Gastrocnemius medialis (tissue), 4 donors: ENCODE results near the gene CEP295NL. TPM values are rescaled to one million over a fixed set of nuclear protein-coding genes. Genes with fewer than 3 reads are reported as not detected.
"Not testable (repeated sequence)": the region's sequence is repeated elsewhere in the genome, so short reads cannot be mapped to it uniquely, and the experiment has no call there.

Experiments used
- ATAC-seq, 2 donors: fragments of 150-250 bp; one replicate each; pipeline ENCODE4 v1.9.1; 2016
- DNase-seq, 2 donors: peaks; one replicate each; pipeline ENCODE4 v3.0.0-alpha.2; 2019
- H3K27ac ChIP-seq, 4 donors: fragments of 200-600 bp; sonication (generic); 1 replicate in 1 of 4; 2 replicates in 3 of 4; pipeline ENCODE4 v1.5.1; 2016 to 2018; ENCODE audit warnings: mild to moderate bottlenecking in 2 of 4, moderate library complexity in 1 of 4
- H3K27me3 ChIP-seq, 3 donors: fragments of 200-600 bp; sonication (generic) in 2 of 3; 1 replicate in 1 of 3; 2 replicates in 2 of 3; pipeline versions ENCODE4 v1.5.1 to v1.6.0; 2016 to 2019; ENCODE audit warnings: mild to moderate bottlenecking in 1 of 3, moderate library complexity in 1 of 3
- H3K36me3 ChIP-seq, 2 donors: fragments of 200-600 bp; sonication (generic) in 1 of 2; one replicate each; pipeline ENCODE4 v1.5.1; 2017 to 2018
- H3K4me1 ChIP-seq, 2 donors: fragments of 200-600 bp; sonication (generic) in 1 of 2; one replicate each; pipeline ENCODE4 v1.5.1; 2016 to 2017; ENCODE audit warnings: mild to moderate bottlenecking in 2 of 2
- H3K4me3 ChIP-seq, 4 donors: fragments of 200-600 bp; sonication (generic) in 3 of 4; 1 replicate in 1 of 4; 2 replicates in 3 of 4; pipeline ENCODE4 v1.5.1; 2016 to 2019; ENCODE audit warnings: mild to moderate bottlenecking in 2 of 4
- H3K9me3 ChIP-seq, 3 donors: fragments of 200-600 bp; sonication (generic) in 2 of 3; 1 replicate in 1 of 3; 2 replicates in 2 of 3; pipeline ENCODE4 v1.5.1; 2016 to 2019
- POLR2A ChIP-seq, 2 donors: fragments of 450-650 bp; IDR thresholded peaks; one replicate each; pipeline ENCODE4 v1.6.1; 2017; ENCODE audit warnings: antibody characterized with exemption in 2 of 2, mild to moderate bottlenecking in 2 of 2, moderate library complexity in 2 of 2
- in situ Hi-C, 4 donors: fragments of 200-750 bp; cut with MboI; loops; one replicate each; pipeline versions ENCODE4 v1.15.0 to v1.8.0; 2017; ENCODE audit warnings: low sequenced_read_pairs in 4 of 4
- intact Hi-C: fragments of 100-400 bp; cut with DNase I; formaldehyde crosslinking; loops from one replicate; pipeline ENCODE4 v1.15.1; 2023; ENCODE audit warnings: low total_unique reads
- total RNA-seq, 4 donors: library from RNA; depleted of rRNA; stranded (reverse); fragments of >200 nt; gene quantifications; one replicate each; pipeline versions ENCODE4 v1.1.0 to v1.2.3, GENCODE V29; 2016
- TF ChIP-seq, protein P1 (sequence below), 5 experiments: fragments of 450-650 bp in 3 of 5; fragments of 200-600 bp in 2 of 5; sonication (generic) in 2 of 5; IDR thresholded peaks in 4 of 5; conservative IDR thresholded peaks in 1 of 5; 1 replicate in 4 of 5; 2 replicates in 1 of 5; pipeline ENCODE4 v1.5.1; 2016 to 2019; ENCODE audit warnings: antibody characterized with exemption in 5 of 5, mild to moderate bottlenecking in 3 of 5, moderate library complexity in 3 of 5

Gene CEP295NL
- total RNA-seq, 4 donors from 2014 or later = 0.16 TPM; not detected in 3

- in situ Hi-C loops = no loop called here
- no peak for ATAC-seq
Observed at GRCh38 chr17:78891406-78892061, 11.5 kb downstream of the CEP295NL start.

GRCh38 chr17:78890498-78890897, 12.5 kb downstream of the CEP295NL start:
- intact Hi-C loops (no loop called here), in situ Hi-C loops (no loop called here)
- no peak overlapping the region for H3K4me3 ChIP-seq
- no peaks in the 10 kb centered on the region for H3K36me3 ChIP-seq
- H3K4me1 ChIP-seq = peaks cover 14 to 25% of the 10 kb centered on the region in 2 donors
- no peak for TF ChIP-seq POLR2A (IDR thresholded peaks at IDR 0.05)
- TF ChIP-seq, protein P1, sequence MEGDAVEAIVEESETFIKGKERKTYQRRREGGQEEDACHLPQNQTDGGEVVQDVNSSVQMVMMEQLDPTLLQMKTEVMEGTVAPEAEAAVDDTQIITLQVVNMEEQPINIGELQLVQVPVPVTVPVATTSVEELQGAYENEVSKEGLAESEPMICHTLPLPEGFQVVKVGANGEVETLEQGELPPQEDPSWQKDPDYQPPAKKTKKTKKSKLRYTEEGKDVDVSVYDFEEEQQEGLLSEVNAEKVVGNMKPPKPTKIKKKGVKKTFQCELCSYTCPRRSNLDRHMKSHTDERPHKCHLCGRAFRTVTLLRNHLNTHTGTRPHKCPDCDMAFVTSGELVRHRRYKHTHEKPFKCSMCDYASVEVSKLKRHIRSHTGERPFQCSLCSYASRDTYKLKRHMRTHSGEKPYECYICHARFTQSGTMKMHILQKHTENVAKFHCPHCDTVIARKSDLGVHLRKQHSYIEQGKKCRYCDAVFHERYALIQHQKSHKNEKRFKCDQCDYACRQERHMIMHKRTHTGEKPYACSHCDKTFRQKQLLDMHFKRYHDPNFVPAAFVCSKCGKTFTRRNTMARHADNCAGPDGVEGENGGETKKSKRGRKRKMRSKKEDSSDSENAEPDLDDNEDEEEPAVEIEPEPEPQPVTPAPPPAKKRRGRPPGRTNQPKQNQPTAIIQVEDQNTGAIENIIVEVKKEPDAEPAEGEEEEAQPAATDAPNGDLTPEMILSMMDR (IDR thresholded peaks at IDR 0.05 in 4 of 5, conservative IDR thresholded peaks at IDR 0.05 in 1 of 5) = no peak
- H3K27me3 ChIP-seq = no peaks in the 10 kb centered on the region
- DNase-seq (peak; percentile 46 to 54), ATAC-seq (no peak)
- no peaks in the 10 kb centered on the region for H3K9me3 ChIP-seq
- peak overlapping the region in 2 of 4 donors; percentile 48 to 61 for H3K27ac ChIP-seq

More at GRCh38 chr17:78891406-78892061, 11.5 kb downstream of the CEP295NL start:
- Histone ChIP-seq H3K36me3 (no peaks in the 10 kb centered on the region), H3K4me1 (peaks cover 24 to 36% of the 10 kb centered on the region in 2 donors), H3K9me3 (no peaks in the 10 kb centered on the region), H3K4me3 (no peak overlapping the region), H3K27me3 (no peaks in the 10 kb centered on the region), H3K27ac (peak overlapping the region in 1 of 4 donors; percentile 14)
- intact Hi-C loops = no loop called here
- DNase-seq = no peak
- TF ChIP-seq, protein P1 (IDR thresholded peaks at IDR 0.05 in 4 of 5, conservative IDR thresholded peaks at IDR 0.05 in 1 of 5) = no peak
- no peak for TF ChIP-seq POLR2A (IDR thresholded peaks at IDR 0.05)

GRCh38 chr17:78890096-78890495, 12.9 kb downstream of the CEP295NL start:
- H3K27me3 ChIP-seq, H3K4me3 ChIP-seq, H3K36me3 ChIP-seq, ATAC-seq, intact Hi-C loops, H3K9me3 ChIP-seq, in situ Hi-C loops, DNase-seq: not testable (repeated sequence)
- peak overlapping the region; percentile 28 to 61 (median 50) for H3K27ac ChIP-seq
- peaks cover 11 to 24% of the 10 kb centered on the region in 2 donors for H3K4me1 ChIP-seq

DNA sequence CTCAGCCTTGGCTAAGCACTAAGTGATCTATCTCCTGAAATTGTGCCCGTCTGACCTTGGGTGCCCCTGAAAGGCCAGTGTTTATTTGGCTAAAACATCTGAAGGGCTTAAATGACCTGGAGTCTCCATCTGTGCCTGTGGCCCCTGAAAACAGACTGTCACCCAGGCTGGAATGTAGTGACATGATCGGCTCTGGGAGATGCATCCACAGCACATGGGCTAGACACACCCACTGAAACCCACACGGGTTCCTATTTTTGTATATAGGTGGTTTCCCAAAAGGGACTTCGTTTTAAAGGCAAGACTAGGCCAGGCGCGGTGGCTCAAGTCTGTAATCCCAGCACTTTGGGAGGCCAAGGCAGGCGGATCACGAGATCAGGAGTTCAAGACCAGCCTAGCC, 13.5 kb downstream of the CEP295NL start:
- Histone ChIP-seq H3K4me3 (no peak overlapping the region), H3K27ac (peak overlapping the region; percentile 28 to 61 (median 50)), H3K4me1 (peaks cover 15 to 24% of the 10 kb centered on the region in 2 donors), H3K36me3 (no peaks in the 10 kb centered on the region), H3K27me3 (no peaks in the 10 kb centered on the region), H3K9me3 (no peaks in the 10 kb centered on the region)
- intact Hi-C loops (no loop called here), in situ Hi-C loops (no loop called here)
- TF ChIP-seq, protein P1 (IDR thresholded peaks at IDR 0.05 in 4 of 5, conservative IDR thresholded peaks at IDR 0.05 in 1 of 5) = no peak
- no peak for TF ChIP-seq POLR2A (IDR thresholded peaks at IDR 0.05)
- DNase-seq (no peak), ATAC-seq (peak; percentile 64 to 67)

- H3K4me3 ChIP-seq = no peak overlapping the region
- no peaks in the 10 kb centered on the region for H3K36me3 ChIP-seq
- peaks cover 17 to 29% of the 10 kb centered on the region in 2 donors for H3K4me1 ChIP-seq
- H3K9me3 ChIP-seq = no peaks in the 10 kb centered on the region
- in situ Hi-C loops (no loop called here), intact Hi-C loops (no loop called here)
- peak overlapping the region in 3 of 4 donors; percentile 28 to 61 (median 51) for H3K27ac ChIP-seq
- ATAC-seq (no peak), DNase-seq (no peak)
- TF ChIP-seq, protein P1 (IDR thresholded peaks at IDR 0.05 in 4 of 5, conservative IDR thresholded peaks at IDR 0.05 in 1 of 5) = no peak
- TF ChIP-seq POLR2A (IDR thresholded peaks at IDR 0.05) = no peak
- H3K27me3 ChIP-seq = no peaks in the 10 kb centered on the region
Observed at GRCh38 chr17:78888941-78889518, 14.0 kb downstream of the CEP295NL start.
